Activated T-helper 2 cell treated with anti-CD3 and anti-CD28 coated beads, Interferon-gamma antibody, Interleukin-2, Interleukin-4, amounts not matched to agents 10 μg/mL and 5 μg/mL and 100 μg/mL, durations not matched to agents 14 hours and 24 hours and 36 hours (primary cell): Measurements from ENCODE around the gene METRN. TPM values are rescaled to one million over a fixed set of nuclear protein-coding genes. Genes with fewer than 3 reads are reported as not detected.
"Not testable (repeated sequence)": the region's sequence is repeated elsewhere in the genome, so short reads cannot be mapped to it uniquely, and the experiment has no call there.

Experiments
- DNase-seq: peaks from one replicate; pipeline ENCODE4 v3.0.0; 2021; ENCODE audit warnings: low spot score
- H3K27ac Mint-ChIP-seq: one replicate; pipeline ENCODE4 v1.8.0; 2021; ENCODE audit warnings: mixed read lengths
- H3K27me3 Mint-ChIP-seq: one replicate; pipeline ENCODE4 v1.8.0; 2021; ENCODE audit warnings: low read depth, mixed read lengths
- H3K36me3 Mint-ChIP-seq: one replicate; pipeline ENCODE4 v1.8.0; 2021; ENCODE audit warnings: low read depth, mixed read lengths
- H3K4me1 Mint-ChIP-seq: one replicate; pipeline ENCODE4 v1.8.0; 2021; ENCODE audit warnings: low read depth, mixed read lengths
- H3K4me3 Mint-ChIP-seq: one replicate; pipeline ENCODE4 v1.8.0; 2021; ENCODE audit warnings: low read depth, mild to moderate bottlenecking, moderate library complexity, mixed read lengths
- H3K9me3 Mint-ChIP-seq: one replicate; pipeline ENCODE4 v1.8.0; 2021; ENCODE audit warnings: mixed read lengths
- intact Hi-C: fragments of 100-400 bp; cut with micrococcal nuclease; formaldehyde crosslinking; loops from one replicate; pipeline ENCODE4 v1.15.1; 2023
- total RNA-seq: library from RNA; stranded (reverse); gene quantifications from 2 replicates; pipeline ENCODE4 v1.2.3, GENCODE V29; 2022

The METRN gene
- total RNA-seq, 1 donor from 2014 or later: 30.0 TPM

DNA sequence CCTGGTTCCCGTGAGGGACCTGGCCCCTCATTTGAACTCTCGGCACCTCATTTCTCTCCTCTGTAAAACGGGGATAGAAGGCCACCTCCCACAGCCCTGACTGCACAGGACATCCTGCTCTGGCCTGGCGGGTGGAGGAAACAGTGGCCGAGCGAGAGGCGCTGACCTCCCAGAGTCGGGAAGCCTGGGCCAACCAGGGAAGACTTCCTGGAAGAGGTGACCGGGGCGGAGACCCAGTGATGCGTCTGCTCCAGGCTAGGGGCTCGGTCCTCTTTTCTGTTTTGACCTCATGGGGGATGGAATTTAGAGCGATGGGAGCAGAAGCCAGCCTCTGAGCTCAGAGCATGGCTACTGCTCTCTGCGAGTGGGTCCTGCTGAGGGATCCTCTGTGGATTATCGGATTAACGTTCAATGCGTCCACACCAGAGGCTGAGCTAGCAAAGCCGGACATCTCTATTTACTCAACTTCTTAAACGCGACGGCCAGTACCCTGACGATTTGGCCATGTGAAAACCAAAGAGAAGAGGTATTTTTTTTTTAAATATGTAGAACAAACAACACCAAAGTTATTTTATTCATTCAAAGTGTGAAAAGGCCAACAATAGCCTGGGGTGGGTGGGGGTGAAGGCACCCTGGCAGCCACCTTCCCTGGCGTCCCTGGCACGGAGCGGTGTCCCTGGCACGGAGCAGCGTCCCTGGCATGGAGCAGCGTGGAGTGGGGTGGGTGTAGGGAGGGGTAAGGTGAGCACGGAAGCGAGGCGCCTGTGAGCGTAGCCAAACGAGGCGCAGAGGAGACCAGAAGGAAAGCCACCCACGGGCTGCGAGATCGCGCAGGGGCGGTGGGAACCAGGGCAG lies 36.5 kb downstream of the METRN start:
- H3K9me3 Mint-ChIP-seq: no peaks in the 10 kb centered on the region
- H3K4me3 Mint-ChIP-seq: no peak overlapping the region
- H3K27ac Mint-ChIP-seq: no peak overlapping the region
- no peaks in the 10 kb centered on the region for H3K4me1 Mint-ChIP-seq
- H3K36me3 Mint-ChIP-seq: no peaks in the 10 kb centered on the region
- no peaks in the 10 kb centered on the region for H3K27me3 Mint-ChIP-seq
- DNase-seq: no peak
- intact Hi-C loops: no loop called here

DNA sequence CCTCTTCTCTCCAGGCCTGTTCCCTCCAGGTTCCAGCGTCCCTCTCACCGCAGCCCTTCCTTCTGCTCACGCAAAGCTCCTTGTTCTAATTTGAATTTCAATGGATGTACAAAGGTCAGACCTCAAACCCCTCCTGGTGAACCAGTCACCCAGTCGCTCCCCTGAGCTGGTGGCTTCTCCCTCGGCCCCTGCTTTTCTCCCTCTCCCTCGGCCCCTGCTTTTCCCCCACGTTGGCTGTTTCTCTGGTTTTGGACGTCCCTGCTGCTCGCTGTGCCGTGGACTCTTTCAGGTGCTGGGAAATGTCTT lies 37.0 kb downstream of the METRN start:
- Mint-ChIP-seq H3K36me3 (no peaks in the 10 kb centered on the region), H3K27ac (no peak overlapping the region), H3K9me3 (no peaks in the 10 kb centered on the region), H3K27me3 (no peaks in the 10 kb centered on the region), H3K4me1 (no peaks in the 10 kb centered on the region), H3K4me3 (no peak overlapping the region)
- DNase-seq: no peak
- intact Hi-C loops: no loop called here

DNA sequence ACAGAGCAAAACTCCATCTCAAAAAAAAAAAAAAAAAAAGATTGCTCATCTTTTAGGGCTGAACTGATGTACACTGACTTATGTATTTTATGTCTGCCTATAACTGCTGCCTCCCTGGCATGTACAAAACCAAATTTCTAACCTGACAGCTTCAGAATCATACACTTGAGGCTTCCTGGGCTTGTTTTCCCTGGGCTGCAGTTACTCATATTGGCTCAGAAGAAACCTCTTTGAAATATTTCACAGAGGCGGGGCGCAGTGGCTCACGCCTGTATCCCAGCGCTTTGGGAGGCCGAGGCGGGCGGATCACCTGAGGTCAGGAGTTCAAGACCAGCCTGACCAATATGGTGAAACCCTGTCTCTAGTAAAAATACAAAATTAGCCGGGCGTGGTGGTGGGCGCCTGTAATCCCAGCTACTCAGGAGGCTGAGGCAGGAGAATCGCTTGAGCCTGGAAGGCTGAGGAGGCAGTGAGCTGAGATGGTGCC lies 39.2 kb downstream of the METRN start:
- H3K4me3 Mint-ChIP-seq, intact Hi-C loops, H3K27me3 Mint-ChIP-seq, DNase-seq, H3K27ac Mint-ChIP-seq, H3K36me3 Mint-ChIP-seq, H3K4me1 Mint-ChIP-seq, H3K9me3 Mint-ChIP-seq: not testable (repeated sequence)

DNA sequence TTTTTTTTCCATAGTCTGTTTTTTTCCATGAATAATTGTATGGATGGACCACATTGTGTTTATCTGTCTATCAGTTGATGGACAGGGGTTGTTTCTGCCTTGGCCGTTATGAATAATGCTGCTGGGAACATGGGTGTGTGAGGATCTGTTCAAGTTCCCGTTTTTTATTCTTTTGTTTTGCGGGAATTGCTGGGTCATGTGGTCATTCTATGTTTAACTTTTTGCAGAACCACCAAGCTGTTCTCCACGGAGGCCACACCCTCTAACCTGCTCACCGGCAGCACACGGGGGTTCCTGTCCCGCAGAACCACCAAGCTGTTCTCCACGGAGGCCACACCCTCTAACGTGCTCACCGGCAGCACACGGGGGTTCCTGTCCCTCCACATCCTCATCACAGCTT lies 39.7 kb downstream of the METRN start:
- no peaks in the 10 kb centered on the region for H3K27me3 Mint-ChIP-seq
- no peaks in the 10 kb centered on the region for H3K9me3 Mint-ChIP-seq
- intact Hi-C loops: no loop called here
- no peak for DNase-seq
- H3K27ac Mint-ChIP-seq: no peak overlapping the region
- no peaks in the 10 kb centered on the region for H3K36me3 Mint-ChIP-seq
- H3K4me3 Mint-ChIP-seq: no peak overlapping the region
- no peaks in the 10 kb centered on the region for H3K4me1 Mint-ChIP-seq

DNA sequence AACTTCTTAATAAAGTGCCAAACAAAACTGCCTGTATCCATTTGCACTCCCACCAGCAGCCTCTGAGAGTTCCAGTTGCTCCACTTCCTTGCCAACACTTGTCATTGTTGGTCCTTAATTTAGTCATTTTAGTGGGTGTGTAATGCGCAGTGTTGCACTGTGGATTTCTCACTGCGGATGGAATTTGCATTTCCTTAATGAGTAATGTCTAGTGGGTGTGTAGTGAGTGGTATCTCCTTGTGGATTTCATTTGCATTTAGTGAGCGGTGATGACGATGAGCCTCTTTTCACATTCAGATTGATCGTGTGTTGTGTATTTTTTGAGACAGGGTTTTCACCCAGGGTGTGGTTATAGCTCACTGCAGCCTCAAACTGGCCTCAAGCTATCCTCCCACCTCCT lies 41.5 kb downstream of the METRN start:
- no peaks in the 10 kb centered on the region for H3K27me3 Mint-ChIP-seq
- H3K4me1 Mint-ChIP-seq: no peaks in the 10 kb centered on the region
- no peaks in the 10 kb centered on the region for H3K36me3 Mint-ChIP-seq
- intact Hi-C loops: no loop called here
- no peak overlapping the region for H3K4me3 Mint-ChIP-seq
- H3K27ac Mint-ChIP-seq: no peak overlapping the region
- no peaks in the 10 kb centered on the region for H3K9me3 Mint-ChIP-seq
- no peak for DNase-seq

DNA sequence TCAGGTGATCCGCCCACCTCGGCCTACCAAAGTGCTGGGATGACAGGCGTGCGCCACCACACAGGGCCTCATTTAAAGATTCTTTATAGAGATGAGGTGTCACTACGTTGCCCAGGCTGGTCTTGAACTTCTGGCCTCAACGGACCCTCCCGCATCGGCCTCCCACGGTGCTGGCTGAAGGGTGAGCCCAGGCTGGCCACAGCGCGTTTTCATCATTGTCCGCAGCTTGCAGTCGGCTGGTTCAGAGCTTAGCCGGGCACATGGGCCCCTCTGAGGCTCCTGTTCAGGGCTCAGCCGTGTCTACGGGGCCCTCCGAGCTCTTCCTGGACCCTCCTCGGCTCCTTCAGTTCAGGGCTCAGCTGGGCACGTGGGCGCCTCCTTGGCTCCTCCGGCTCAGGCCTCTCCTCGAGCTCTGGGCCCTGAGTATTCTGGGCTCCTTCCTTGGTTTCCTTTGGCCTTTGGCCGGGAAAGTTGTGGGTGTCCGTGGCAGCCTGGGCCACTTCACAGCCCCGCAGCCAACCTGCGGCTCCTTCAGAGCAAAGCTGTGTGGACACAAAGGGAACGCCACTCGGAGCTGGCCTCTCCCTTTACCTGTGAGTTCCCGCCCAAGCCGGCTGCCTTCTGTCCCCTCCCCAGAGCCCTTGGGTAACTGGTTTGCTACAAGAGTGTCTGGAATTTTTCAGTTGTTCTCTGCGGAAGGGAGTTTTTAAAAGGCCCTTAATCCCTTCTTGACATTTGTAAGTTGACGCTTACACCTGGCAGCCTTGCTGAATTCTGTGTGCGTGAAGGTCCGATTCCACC lies 44.4 kb downstream of the METRN start:
- no peaks in the 10 kb centered on the region for H3K4me1 Mint-ChIP-seq
- no peaks in the 10 kb centered on the region for H3K9me3 Mint-ChIP-seq
- DNase-seq: no peak
- H3K36me3 Mint-ChIP-seq: no peaks in the 10 kb centered on the region
- no peak overlapping the region for H3K27ac Mint-ChIP-seq
- H3K27me3 Mint-ChIP-seq: no peaks in the 10 kb centered on the region
- intact Hi-C loops: no loop called here
- no peak overlapping the region for H3K4me3 Mint-ChIP-seq

DNA sequence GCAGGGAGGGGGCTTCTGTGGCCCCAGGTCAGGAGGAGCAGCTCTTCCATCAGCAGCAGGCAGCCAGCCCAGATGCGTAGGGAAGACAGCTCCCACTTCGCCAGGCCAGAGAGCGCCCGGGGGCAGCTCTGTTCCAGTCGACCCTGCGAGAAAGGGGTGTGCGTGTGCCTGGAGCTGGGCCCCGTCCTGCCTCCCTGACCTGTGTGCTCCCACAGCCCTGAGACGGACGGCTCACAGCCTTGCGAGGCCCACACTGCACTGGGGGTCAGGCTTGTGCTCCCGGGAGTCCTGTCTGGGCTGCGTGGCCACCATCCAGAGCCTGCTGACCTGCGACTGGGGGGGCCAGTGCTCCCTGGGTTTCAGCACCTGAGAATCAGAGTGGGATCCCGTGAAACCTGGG lies 45.1 kb downstream of the METRN start:
- no peaks in the 10 kb centered on the region for H3K27me3 Mint-ChIP-seq
- H3K4me3 Mint-ChIP-seq: no peak overlapping the region
- intact Hi-C loops: no loop called here
- no peak overlapping the region for H3K27ac Mint-ChIP-seq
- H3K4me1 Mint-ChIP-seq: no peaks in the 10 kb centered on the region
- no peak for DNase-seq
- no peaks in the 10 kb centered on the region for H3K36me3 Mint-ChIP-seq
- H3K9me3 Mint-ChIP-seq: no peaks in the 10 kb centered on the region

DNA sequence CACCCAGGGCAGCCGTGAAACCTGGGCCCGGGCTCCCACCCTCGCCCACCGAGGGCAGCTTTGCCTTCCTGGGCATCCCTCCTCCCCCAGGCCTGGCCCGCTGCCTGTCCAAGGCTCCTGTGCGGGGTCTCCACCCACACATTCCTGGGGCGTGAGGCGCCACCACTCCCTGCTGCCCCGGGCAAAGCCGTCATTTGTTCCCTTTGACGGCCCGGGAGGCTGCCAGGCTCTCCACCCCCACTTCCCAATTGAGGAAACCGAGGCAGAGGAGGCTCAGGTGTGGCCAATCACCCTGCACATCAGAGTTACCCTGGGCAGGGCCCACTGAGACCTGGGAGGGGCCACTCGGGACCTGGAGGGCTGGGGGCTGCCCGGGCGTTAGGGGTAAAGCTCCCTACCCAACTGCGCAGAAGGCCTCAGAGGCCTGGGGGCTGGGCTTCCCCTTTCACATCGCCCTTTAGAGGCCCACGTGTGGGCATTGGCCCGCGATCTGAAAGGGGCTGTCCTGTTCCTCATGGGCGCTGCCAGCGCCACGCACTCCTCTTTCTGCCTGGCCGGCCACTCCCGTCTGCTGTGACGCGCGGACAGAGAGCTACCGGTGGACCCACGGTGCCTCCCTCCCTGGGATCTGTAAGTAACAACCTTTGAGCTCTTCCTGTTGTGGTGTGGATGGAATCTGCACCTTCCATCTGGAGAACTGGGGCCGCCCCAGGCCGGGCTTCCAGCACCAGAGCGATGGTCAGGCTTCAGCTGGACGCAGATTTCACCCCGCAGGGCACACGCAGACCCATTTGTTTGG lies 45.8 kb downstream of the METRN start, which contains the start of gene MSLN:
MSLN (plus strand) TSS at position 190 of the 799 bp plus-strand sequence. CDS start 1,947 bp downstream, outside the sequence.
- Mint-ChIP-seq H3K27ac (no peak within 1 kb of the TSS), H3K27me3 (no peaks in the 10 kb centered on the region), H3K4me3 (no peak within 1 kb of the TSS), H3K4me1 (no peaks in the 10 kb centered on the region), H3K9me3 (no peaks in the 10 kb centered on the region), H3K36me3 (no peaks in the 10 kb centered on the region)
- intact Hi-C loops: no loop called here
- no peak for DNase-seq

DNA sequence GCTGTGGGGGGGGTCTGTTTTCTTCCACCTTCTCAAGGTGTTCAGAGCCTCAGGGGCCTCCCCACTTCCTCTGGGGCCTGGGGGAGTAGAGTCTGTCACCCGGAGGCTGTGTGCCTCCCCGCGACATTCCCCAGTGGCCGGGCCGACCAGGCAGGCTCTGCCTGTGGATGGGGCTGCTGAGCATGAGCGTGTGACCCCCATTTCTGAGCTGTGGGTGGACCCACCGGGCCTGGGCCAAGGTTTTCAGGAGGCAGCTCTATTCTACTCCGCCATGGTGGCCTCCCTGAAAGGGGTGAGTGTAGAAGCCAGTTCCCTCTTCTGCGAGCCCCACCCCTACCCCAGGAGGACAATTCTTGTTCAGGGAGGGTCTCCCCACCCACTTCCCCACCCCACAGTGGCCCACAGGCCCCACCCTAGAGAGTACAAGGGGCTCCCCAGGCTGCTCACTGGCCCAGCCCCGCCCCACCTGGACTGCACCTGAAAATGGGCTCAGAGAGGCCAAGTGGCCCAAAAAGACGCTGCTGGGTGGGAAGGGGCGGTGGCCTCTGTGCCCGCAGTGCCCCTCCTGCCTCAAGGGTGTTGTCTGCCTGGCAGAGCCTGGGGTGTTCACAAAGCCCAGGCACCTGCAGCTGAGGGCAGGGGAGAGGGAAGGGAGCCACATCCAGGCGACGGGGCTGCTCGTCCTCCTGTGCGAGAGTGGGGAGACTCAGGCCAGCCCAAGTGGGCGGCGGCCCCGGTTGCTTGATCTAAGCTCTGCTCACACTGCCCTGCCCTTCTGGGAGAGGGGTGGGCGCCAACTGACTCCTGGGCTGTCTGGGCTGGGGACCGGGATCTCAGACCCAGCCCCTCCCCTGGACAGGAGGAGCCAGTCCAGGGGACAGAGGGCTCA lies 47.0 kb downstream of the METRN start:
- no peak overlapping the region for H3K27ac Mint-ChIP-seq
- no peaks in the 10 kb centered on the region for H3K9me3 Mint-ChIP-seq
- no peak for DNase-seq
- H3K4me1 Mint-ChIP-seq: no peaks in the 10 kb centered on the region
- intact Hi-C loops: no loop called here
- no peak overlapping the region for H3K4me3 Mint-ChIP-seq
- H3K27me3 Mint-ChIP-seq: no peaks in the 10 kb centered on the region
- H3K36me3 Mint-ChIP-seq: no peaks in the 10 kb centered on the region

DNA sequence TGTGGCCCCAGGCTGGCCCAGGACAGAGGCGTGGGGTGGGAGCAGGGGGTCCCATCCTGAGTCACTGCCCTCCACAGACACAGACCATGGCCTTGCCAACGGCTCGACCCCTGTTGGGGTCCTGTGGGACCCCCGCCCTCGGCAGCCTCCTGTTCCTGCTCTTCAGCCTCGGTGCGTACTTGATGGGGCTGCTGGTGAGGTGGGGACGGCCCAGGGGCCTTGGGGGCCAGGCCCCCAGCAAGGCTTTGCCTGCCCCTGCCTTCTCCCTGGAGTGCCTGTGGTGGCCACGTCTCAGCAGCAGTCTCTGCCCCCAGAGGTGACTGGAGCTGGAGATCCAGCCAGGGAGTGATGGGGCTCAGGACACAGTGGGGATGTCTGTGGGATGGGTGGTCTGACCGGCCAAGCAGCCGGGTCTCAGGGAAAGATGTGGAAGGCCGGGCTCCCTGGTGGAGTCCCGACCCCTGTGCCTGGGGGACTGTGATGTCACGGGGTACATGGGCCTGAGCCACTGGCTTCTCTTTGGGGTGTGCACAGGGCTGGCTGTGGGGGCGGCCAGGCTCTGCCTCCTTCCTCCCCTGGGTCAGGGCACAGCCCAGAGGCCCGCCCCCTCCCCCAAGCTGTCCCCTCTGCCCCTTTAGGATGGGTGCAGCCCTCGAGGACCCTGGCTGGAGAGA lies 47.8 kb downstream of the METRN start:
- Mint-ChIP-seq H3K27me3 (no peaks in the 10 kb centered on the region), H3K4me1 (no peaks in the 10 kb centered on the region), H3K36me3 (no peaks in the 10 kb centered on the region), H3K27ac (no peak overlapping the region), H3K4me3 (no peak overlapping the region), H3K9me3 (no peaks in the 10 kb centered on the region)
- intact Hi-C loops: no loop called here
- no peak for DNase-seq

DNA sequence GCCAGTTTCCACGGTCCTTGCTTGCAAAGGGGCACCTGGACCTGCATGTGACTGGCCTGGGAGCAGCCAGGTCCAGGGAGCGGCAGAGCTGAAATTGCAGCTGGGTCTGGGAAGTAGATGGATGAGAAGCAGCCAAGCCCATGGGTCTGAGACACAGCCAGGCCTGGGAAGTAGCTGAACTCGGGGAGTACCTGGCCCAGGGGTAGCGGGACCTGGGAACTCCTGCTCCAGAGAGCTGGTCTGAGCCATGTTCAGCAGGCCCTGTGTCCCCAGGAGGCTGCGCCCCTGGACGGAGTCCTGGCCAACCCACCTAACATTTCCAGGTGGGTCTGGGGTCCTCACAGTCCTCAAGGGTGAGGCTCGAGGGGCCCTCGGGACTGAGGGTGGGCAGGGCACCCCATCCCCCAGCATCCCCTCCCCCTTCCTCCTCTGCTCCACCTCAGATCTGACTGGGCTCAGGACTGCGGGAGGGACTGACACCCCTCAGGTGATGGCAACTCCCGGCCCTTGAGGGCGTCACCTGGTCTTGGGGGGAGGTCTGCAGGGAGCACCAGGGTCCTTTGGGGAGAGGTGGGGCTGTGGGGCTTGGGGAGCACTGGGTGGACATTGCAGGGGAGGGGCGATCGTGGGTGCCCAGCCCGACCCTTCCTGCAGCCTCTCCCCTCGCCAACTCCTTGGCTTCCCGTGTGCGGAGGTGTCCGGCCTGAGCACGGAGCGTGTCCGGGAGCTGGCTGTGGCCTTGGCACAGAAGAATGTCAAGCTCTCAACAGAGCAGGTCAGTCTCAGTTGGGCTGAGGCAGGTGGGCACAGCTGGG lies 48.7 kb downstream of the METRN start:
- Mint-ChIP-seq H3K36me3 (no peaks in the 10 kb centered on the region), H3K27me3 (no peaks in the 10 kb centered on the region), H3K27ac (no peak overlapping the region), H3K9me3 (no peaks in the 10 kb centered on the region), H3K4me1 (no peaks in the 10 kb centered on the region), H3K4me3 (no peak overlapping the region)
- intact Hi-C loops: no loop called here
- no peak for DNase-seq
